GM12878 (cell line): ENCODE results near the gene NFILZ. TPM values are rescaled to one million over a fixed set of nuclear protein-coding genes. Genes with fewer than 3 reads are reported as not detected.

Experiments used
- ATAC-seq: fragments of 200-7000 bp; cut with Tn5 transposase; 3 replicates; pipeline ENCODE4 v1.9.1; 2020; ENCODE audit warnings: mild to moderate bottlenecking, moderate library complexity
- BruUV-seq: library from RNA; stranded (reverse); fragments of 400-500 nt; replicated peaks from 2 replicates; lab custom pipeline; 2021; lab: Mats Ljungman, UMichigan
- CTCF ChIA-PET: fragments of 300-600 bp; sonication (Branson Sonifier 250); formaldehyde crosslinking; extraction: SDS; loops from one replicate; lab custom pipeline; 2021; ENCODE audit warnings: inconsistent platforms; lab: Yijun Ruan, JAX
- POLR2A ChIA-PET: fragments of 350-600 bp; formaldehyde crosslinking; extraction: SDS; loops from one replicate; lab custom pipeline; 2021; ENCODE audit warnings: inconsistent platforms; lab: Charles Lee
- RAD21 ChIA-PET: fragments of 300-600 bp; sonication (Branson Sonifier 250); formaldehyde crosslinking; loops from one replicate; lab custom pipeline; 2023; ENCODE audit warnings: antibody characterized with exemption; ENCODE audit not compliant: unreplicated experiment; lab: Charles Lee
- SMC1A ChIA-PET: fragments of 300-600 bp; sonication (Branson Sonifier 250); formaldehyde crosslinking; loops from one replicate; lab custom pipeline; 2023; ENCODE audit not compliant: unreplicated experiment, uncharacterized antibody; lab: Charles Lee
- DNase-seq: peaks from one replicate; pipeline ENCODE4 v3.0.0-alpha.2; 2011; ENCODE audit warnings: low read depth, low spot score
- FAIRE-seq: peaks from 3 replicates; lab custom pipeline; 2011; peaks lifted over from hg19 to GRCh38; lab: Jason Lieb, UNC
- H2AFZ ChIP-seq: 2 replicates; pipeline ENCODE4 v1.6.0; 2011; ENCODE audit warnings: low read depth, low read length, control low read depth; ENCODE audit not compliant: control insufficient read depth
- H3K27ac ChIP-seq: 2 replicates; pipeline ENCODE4 v1.5.1; 2011; ENCODE audit warnings: control low read depth; ENCODE audit not compliant: control insufficient read depth, insufficient read depth
- H3K27me3 ChIP-seq, 2 experiments: replicated peaks in 1 of 2; 2 replicates each; pipeline versions ENCODE4 v1.6.0 to v1.6.1; 2011; ENCODE audit warnings: low read length in 1 of 2; ENCODE audit not compliant: control insufficient read depth in 2 of 2, insufficient read depth in 2 of 2
- H3K36me3 ChIP-seq, 2 experiments: 2 replicates each; pipeline ENCODE4 v1.5.1; 2011; ENCODE audit warnings: low read length in 1 of 2; ENCODE audit not compliant: control insufficient read depth in 2 of 2, insufficient read depth in 2 of 2
- H3K4me1 ChIP-seq: 2 replicates; pipeline ENCODE4 v1.6.1; 2011; ENCODE audit warnings: mild to moderate bottlenecking, low read length, moderate library complexity, mixed read lengths; ENCODE audit not compliant: control insufficient read depth, insufficient read depth
- H3K4me2 ChIP-seq: 2 replicates; pipeline ENCODE4 v1.6.0; 2011; ENCODE audit warnings: control low read depth; ENCODE audit not compliant: control insufficient read depth, insufficient read depth
- H3K4me3 ChIP-seq: fragments of 200-600 bp; sonication (generic); 2 replicates; pipeline ENCODE4 v1.5.1; 2016
- H3K79me2 ChIP-seq: 2 replicates; pipeline ENCODE4 v1.6.0; 2011; ENCODE audit warnings: low read length; ENCODE audit not compliant: control insufficient read depth, insufficient read depth
- H3K9ac ChIP-seq: 2 replicates; pipeline ENCODE4 v1.8.0; 2011; ENCODE audit warnings: low read length, control low read depth, mixed read lengths; ENCODE audit not compliant: control insufficient read depth, insufficient read depth
- H3K9me3 ChIP-seq: replicated peaks from 3 replicates; pipeline ENCODE4 v1.5.1; 2011; ENCODE audit warnings: mild to moderate bottlenecking, low read length; ENCODE audit not compliant: control insufficient read depth, insufficient read depth
- H4K20me1 ChIP-seq: 2 replicates; pipeline ENCODE4 v1.6.0; 2011; ENCODE audit not compliant: control insufficient read depth, insufficient read depth
- CBFB ChIP-seq: IDR thresholded peaks from 2 replicates; pipeline ENCODE4 v1.6.1; 2016; ENCODE audit warnings: antibody characterized with exemption, low read depth
- CEBPB ChIP-seq, 2 experiments: fragments of 150-350 bp in 1 of 2; IDR thresholded peaks; 2 replicates each; pipeline ENCODE4 v1.6.1; 2012 to 2014; ENCODE audit warnings: low read depth in 2 of 2, low read length in 2 of 2, borderline replicate concordance in 1 of 2, inconsistent platforms in 1 of 2
- CTCF ChIP-seq, 3 experiments: IDR thresholded peaks in 2 of 3; conservative IDR thresholded peaks in 1 of 3; 2 replicates each; pipeline ENCODE4 v1.5.1; 2011; ENCODE audit warnings: low read depth in 3 of 3, low read length in 3 of 3, mild to moderate bottlenecking in 3 of 3, control low read depth in 2 of 3, moderate library complexity in 2 of 3, inconsistent platforms in 1 of 3, mixed read lengths in 1 of 3; ENCODE audit not compliant: control insufficient read depth in 2 of 3, insufficient read depth in 1 of 3; ENCODE audit errors: extremely low read depth in 1 of 3
- DPF2 ChIP-seq: fragments of 450-650 bp; IDR thresholded peaks from 2 replicates; pipeline ENCODE4 v1.6.1; 2017; ENCODE audit warnings: mild to moderate bottlenecking
- FOS ChIP-seq: IDR thresholded peaks from 3 replicates; pipeline ENCODE4 v1.6.1; 2011; ENCODE audit warnings: borderline replicate concordance; ENCODE audit not compliant: insufficient read length; ENCODE audit errors: extremely low read depth
- HDAC6 ChIP-seq: fragments of 200-600 bp; sonication (generic); IDR thresholded peaks from one replicate; pipeline ENCODE4 v1.8.0; 2017; ENCODE audit warnings: antibody characterized with exemption; ENCODE audit not compliant: unreplicated experiment
- IKZF1 ChIP-seq: fragments of 450-650 bp; conservative IDR thresholded peaks from 2 replicates; pipeline ENCODE4 v1.6.1; 2017; ENCODE audit warnings: antibody characterized with exemption, mild to moderate bottlenecking
- JUND ChIP-seq: IDR thresholded peaks from 2 replicates; pipeline ENCODE4 v1.6.1; 2012; ENCODE audit warnings: low read depth, mild to moderate bottlenecking, low read length, improper control_type of control experiment, moderate library complexity
- MEF2A ChIP-seq: IDR thresholded peaks from 2 replicates; pipeline ENCODE4 v1.6.1; 2011; ENCODE audit warnings: low read depth, mild to moderate bottlenecking, low read length, moderate library complexity; ENCODE audit not compliant: insufficient read depth
- MEF2B ChIP-seq: fragments of 450-650 bp; IDR thresholded peaks from 2 replicates; pipeline ENCODE4 v1.6.1; 2018; ENCODE audit warnings: mild to moderate bottlenecking, moderate library complexity; ENCODE audit not compliant: partially characterized antibody, poor library complexity, severe bottlenecking
- PAX8 ChIP-seq: fragments of 450-650 bp; IDR thresholded peaks from 2 replicates; pipeline ENCODE4 v1.6.1; 2017; ENCODE audit warnings: mild to moderate bottlenecking, moderate library complexity
- POLR2AphosphoS5 ChIP-seq: IDR thresholded peaks from 2 replicates; pipeline ENCODE4 v1.6.1; 2011; ENCODE audit warnings: mild to moderate bottlenecking, low read length, inconsistent platforms
- RB1 ChIP-seq: fragments of 450-650 bp; formaldehyde crosslinking; IDR thresholded peaks from 2 replicates; pipeline ENCODE4 v1.6.1; 2017; ENCODE audit warnings: mild to moderate bottlenecking, borderline replicate concordance
- RUNX3 ChIP-seq: IDR thresholded peaks from 2 replicates; pipeline ENCODE4 v1.6.1; 2012; ENCODE audit warnings: low read length, inconsistent platforms
- WRNIP1 ChIP-seq: IDR thresholded peaks from 2 replicates; pipeline ENCODE4 v1.6.1; 2011; ENCODE audit warnings: low read depth, low read length, improper control_type of control experiment, borderline replicate concordance
- YY1 ChIP-seq: IDR thresholded peaks from 2 replicates; pipeline ENCODE4 v1.6.1; 2011; ENCODE audit warnings: low read depth, mild to moderate bottlenecking, low read length
- ZBTB33 ChIP-seq: fragments of 450-650 bp; IDR thresholded peaks from 2 replicates; pipeline ENCODE4 v1.6.1; 2017; ENCODE audit warnings: mild to moderate bottlenecking
- ZZZ3 ChIP-seq: IDR thresholded peaks from 2 replicates; pipeline ENCODE4 v1.6.1; 2011; ENCODE audit warnings: low read depth; ENCODE audit not compliant: control insufficient read depth, insufficient read length
- WGBS: methylation state at CpG from one replicate; pipeline ENCODE4 v1.1.6; 2016; ENCODE audit warnings: low lambda C conversion rate; ENCODE audit not compliant: insufficient replicate concordance, insufficient coverage; ENCODE audit errors: missing lambda C conversion rate; 5-methylcytosine and 5-hydroxymethylcytosine counted together
- in situ Hi-C: fragments of 300-500 bp; cut with MboI; formaldehyde crosslinking; loops from 9 replicates; pipeline ENCODE4 v1.14.3; 2018; ENCODE audit warnings: mixed read lengths
- intact Hi-C: fragments of 100-400 bp; cut with micrococcal nuclease; formaldehyde crosslinking; loops from one replicate; pipeline ENCODE4 v1.14.2; 2022; ENCODE audit not compliant: unreplicated experiment
- polyA plus RNA-seq, 11 experiments: library from polyadenylated mRNA; depleted of rRNA in 4 of 11; unstranded in 6 of 11; stranded (reverse) in 5 of 11; fragments of >200 nt; fragmentation: Nextera tagmentation in 4 of 11; fragmentation: Illumina TruSeq in 1 of 11; extraction: Ambion mirVana in 4 of 11; extraction: Trizol in 1 of 11; gene quantifications; 1 replicate in 1 of 11; 2 replicates in 10 of 11; pipeline versions ENCODE4 v1.2.1 to v1.2.3, GENCODE V29; 2011 to 2016; ENCODE audit warnings: inconsistent platforms in 2 of 11, missing spikeins in 2 of 11, low read depth in 1 of 11
- total RNA-seq, 4 experiments: library from RNA; depleted of rRNA in 3 of 4; stranded (reverse); fragments of >200 nt in 3 of 4; fragmentation: Illumina TruSeq in 1 of 4; extraction: Trizol in 1 of 4; gene quantifications; 2 replicates each; pipeline versions ENCODE4 v1.2.1 to v1.2.3, GENCODE V29; 2013 to 2021

The NFILZ gene
- total and polyA plus RNA-seq, 10 of the 15 experiments (the other 5 are each of a cell fraction or from before 2014, with no cell fraction given), result not detected

DNA sequence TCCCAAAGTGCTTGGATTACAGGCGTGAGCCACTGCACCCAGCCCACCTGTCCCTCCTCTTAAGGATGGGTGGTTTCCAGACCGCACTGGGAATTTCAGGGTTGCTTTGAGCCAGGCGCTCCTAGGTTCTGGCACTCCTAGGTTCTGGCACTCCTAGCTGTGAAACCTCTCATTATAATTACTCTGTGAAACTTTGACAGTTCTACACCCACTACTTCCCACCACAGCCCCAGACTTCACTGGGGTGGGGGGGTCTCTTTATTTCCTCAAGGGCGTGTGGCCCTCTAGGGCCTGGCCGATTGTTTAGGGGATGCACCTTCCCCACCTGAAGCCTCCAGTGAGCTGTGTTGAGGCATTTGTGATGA is 17.6 kb upstream of the NFILZ start (continued):
- no peak for TF ChIP-seq POLR2AphosphoS5
- no peak for TF ChIP-seq WRNIP1
- TF ChIP-seq ZBTB33, result no peak
- TF ChIP-seq MEF2B, result peak; percentile 77

- no peak overlapping the region for H3K27ac ChIP-seq
- intact Hi-C loops, result no loop called here
- BruUV-seq, result no TSS peak
- no peaks in the 10 kb centered on the region; a peak in 2 of 4 replicates for H3K27me3 ChIP-seq
- no peak overlapping the region for H3K4me2 ChIP-seq
- WGBS, result 91% methylated on average over 2 of the region's 2 CpGs
- ChIA-PET SMC1A (interaction anchor here (0.6 kb wide), 1 partner anchor 76 kb away, joined by 3 read pairs; no protein-coding TSS in a partner anchor), RAD21 (no interaction called here), CTCF (interaction anchor here (0.9 kb wide), 1 partner anchor 39 kb away, joined by 3 read pairs; no protein-coding TSS in a partner anchor), POLR2A (no interaction called here)
- TF ChIP-seq JUND (no peak), ZZZ3 (no peak), FOS (no peak), CTCF (IDR thresholded peaks at IDR 0.05 in 2 of 3, conservative IDR thresholded peaks at IDR 0.05 in 1 of 3; ENCODE audit: control insufficient read depth in 2 of 3, extremely low read depth in 1 of 3, insufficient read depth in 1 of 3, low read depth in 3 of 3, low read length in 3 of 3) (no peak), CBFB (no peak), RUNX3 (no peak), IKZF1 (no peak), DPF2 (no peak), HDAC6 (no peak), PAX8 (no peak), CEBPB (IDR thresholded peaks at IDR 0.05; ENCODE audit: borderline replicate concordance in 1 of 2, low read depth in 2 of 2, low read length in 2 of 2) (no peak), YY1 (no peak), RB1 (no peak), MEF2A (no peak)
- H3K36me3 ChIP-seq, result no peaks in the 10 kb centered on the region
- no peak overlapping the region for H3K4me3 ChIP-seq
- FAIRE-seq, result no peak
- ATAC-seq, result no peak
- no peak for DNase-seq
- no peaks in the 10 kb centered on the region for H4K20me1 ChIP-seq
- H3K4me1 ChIP-seq, result no peaks in the 10 kb centered on the region
- H2AFZ ChIP-seq, result no peak overlapping the region
- no peak overlapping the region for H3K9ac ChIP-seq
- no peaks in the 10 kb centered on the region for H3K79me2 ChIP-seq
- no peaks in the 10 kb centered on the region; the same call in 2 of the 3 replicates for H3K9me3 ChIP-seq
- in situ Hi-C loops, result no loop called here
These were observed 16.0 kb upstream of the NFILZ start for GRCh38 chr19:8614455-8614854.
